Central memory CD4-positive, alpha-beta T cell (primary cell): Measurements from ENCODE around the gene SORCS1.

Experiments
- DNase-seq: peaks from one replicate; pipeline ENCODE4 v3.0.0; 2022

The SORCS1 gene

GRCh38 chr10:106802949-106803348 is 361.6 kb downstream of the SORCS1 start:
- DNase-seq: no peak

GRCh38 chr10:106799776-106800175 is 364.7 kb downstream of the SORCS1 start:
- no peak for DNase-seq

- no peak for DNase-seq
These were observed 368.9 kb downstream of the SORCS1 start for GRCh38 chr10:106795619-106796018.

GRCh38 chr10:106793617-106794016 is 370.9 kb downstream of the SORCS1 start:
- DNase-seq: no peak

- DNase-seq: no peak
These were observed 374.9 kb downstream of the SORCS1 start for GRCh38 chr10:106789623-106790022.

GRCh38 chr10:106788982-106789381 is 375.5 kb downstream of the SORCS1 start:
- no peak for DNase-seq

GRCh38 chr10:106785528-106785927 is 379.0 kb downstream of the SORCS1 start:
- DNase-seq: no peak

GRCh38 chr10:106780632-106781031 is 383.9 kb downstream of the SORCS1 start:
- no peak for DNase-seq

- no peak for DNase-seq
These were observed 386.7 kb downstream of the SORCS1 start for GRCh38 chr10:106777841-106778240.

- no peak for DNase-seq
These were observed 389.4 kb downstream of the SORCS1 start for GRCh38 chr10:106775127-106775526.

- no peak for DNase-seq
These were observed 391.5 kb downstream of the SORCS1 start for GRCh38 chr10:106772957-106773356.

GRCh38 chr10:106771154-106771553 is 393.4 kb downstream of the SORCS1 start:
- no peak for DNase-seq

GRCh38 chr10:106768204-106768603 is 396.3 kb downstream of the SORCS1 start:
- no peak for DNase-seq

- no peak for DNase-seq
These were observed 398.6 kb downstream of the SORCS1 start for GRCh38 chr10:106765928-106766327.

GRCh38 chr10:106765241-106765754 is 399.2 kb downstream of the SORCS1 start:
- DNase-seq: no peak

GRCh38 chr10:106764360-106764759 is 400.1 kb downstream of the SORCS1 start:
- DNase-seq: no peak

- DNase-seq: no peak
These were observed 402.6 kb downstream of the SORCS1 start for GRCh38 chr10:106761906-106762305.

GRCh38 chr10:106757521-106757920 is 407.0 kb downstream of the SORCS1 start:
- no peak for DNase-seq

GRCh38 chr10:106751091-106751490 is 413.4 kb downstream of the SORCS1 start:
- DNase-seq: no peak

- DNase-seq: no peak
These were observed 417.6 kb downstream of the SORCS1 start for GRCh38 chr10:106746868-106747267.

GRCh38 chr10:106741006-106741530 is 423.4 kb downstream of the SORCS1 start:
- no peak for DNase-seq

GRCh38 chr10:106740071-106740470 is 424.4 kb downstream of the SORCS1 start:
- no peak for DNase-seq

GRCh38 chr10:106734220-106734619 is 430.3 kb downstream of the SORCS1 start:
- DNase-seq: no peak

GRCh38 chr10:106728232-106728631 is 436.3 kb downstream of the SORCS1 start:
- DNase-seq: no peak

GRCh38 chr10:106727170-106727569 is 437.3 kb downstream of the SORCS1 start:
- DNase-seq: no peak
